GM13976 (cell line): ENCODE data around the gene HOXA2.

Experiments
- DNase-seq: peaks from one replicate; pipeline ENCODE4 v3.0.0; 2012; ENCODE audit warnings: low spot score
- CTCF ChIP-seq: IDR thresholded peaks from 2 replicates; pipeline ENCODE4 v1.5.1; 2012; ENCODE audit warnings: borderline replicate concordance, mild to moderate bottlenecking; ENCODE audit not compliant: insufficient read depth; ENCODE audit errors: extremely low read depth, missing control alignments, control extremely low read depth
- in situ Hi-C: fragments of 300-500 bp; cut with MboI; formaldehyde crosslinking; loops from one replicate; pipeline ENCODE4 v1.12.0; 2022; ENCODE audit warnings: low sequenced_read_pairs, mixed read lengths, inconsistent platforms; ENCODE audit not compliant: unreplicated experiment

HOXA2 gene

GRCh38 chr7:27096768-27097514 lies 5.5 kb downstream of the HOXA2 start:
- in situ Hi-C loops, result no loop called here
- DNase-seq, result peak; percentile 63
- no peak for TF ChIP-seq CTCF

GRCh38 chr7:27095897-27096767 lies 6.4 kb downstream of the HOXA2 start, which contains the start of gene HOXA1:
HOXA1 (minus strand) TSS chr7:27096000; CDS start chr7:27095912, 88 bp downstream.
- DNase-seq, result peak; percentile 95
- no peak for TF ChIP-seq CTCF
- in situ Hi-C loops, result no loop called here

- in situ Hi-C loops, result no loop called here
- no peak for TF ChIP-seq CTCF
- peak; percentile 33 for DNase-seq
These were observed 7.2 kb downstream of the HOXA2 start for GRCh38 chr7:27095050-27095896.

- in situ Hi-C loops, result no loop called here
- no peak for TF ChIP-seq CTCF
- DNase-seq, result no peak
These were observed 8.0 kb downstream of the HOXA2 start for GRCh38 chr7:27094304-27095049.

- in situ Hi-C loops, result no loop called here
- no peak for DNase-seq
- no peak for TF ChIP-seq CTCF
These were observed 9.1 kb downstream of the HOXA2 start for GRCh38 chr7:27093184-27093895.
